ENCODE measurements around the gene SNRNP70. TPM values are rescaled to one million over a fixed set of nuclear protein-coding genes. Genes with fewer than 3 reads are reported as not detected.

SNRNP70 gene
- total RNA-seq, 1 donor from 2014 or later: 279 TPM

GRCh38 chr19:49151267-49152118 is 66.2 kb downstream of the SNRNP70 start:
- no peaks in the 10 kb centered on the region for H3K9me3 Mint-ChIP-seq
- DNase-seq (ENCODE audit: low spot score): peak; percentile 26
- no peaks in the 10 kb centered on the region for H3K36me3 Mint-ChIP-seq (ENCODE audit: low read depth)
- intact Hi-C loops (cut with micrococcal nuclease): no loop called here
- H3K27ac Mint-ChIP-seq: no peak overlapping the region
- peaks cover 76% of the 10 kb centered on the region for H3K27me3 Mint-ChIP-seq (ENCODE audit: low read depth)
- H3K4me3 Mint-ChIP-seq (ENCODE audit: low read depth): peak overlapping the region; percentile 50
- H3K4me1 Mint-ChIP-seq (ENCODE audit: low read depth): peaks cover 13% of the 10 kb centered on the region

GRCh38 chr19:49152119-49152550 is 66.9 kb downstream of the SNRNP70 start:
- no peak overlapping the region for H3K27ac Mint-ChIP-seq
- intact Hi-C loops (cut with micrococcal nuclease): no loop called here
- DNase-seq (ENCODE audit: low spot score): no peak
- H3K9me3 Mint-ChIP-seq: no peaks in the 10 kb centered on the region
- no peaks in the 10 kb centered on the region for H3K36me3 Mint-ChIP-seq (ENCODE audit: low read depth)
- H3K27me3 Mint-ChIP-seq (ENCODE audit: low read depth): peaks cover 72% of the 10 kb centered on the region
- peaks cover 13% of the 10 kb centered on the region for H3K4me1 Mint-ChIP-seq (ENCODE audit: low read depth)
- no peak overlapping the region for H3K4me3 Mint-ChIP-seq (ENCODE audit: low read depth)

GRCh38 chr19:49153167-49153809 is 68.0 kb downstream of the SNRNP70 start:
- no peak overlapping the region for H3K27ac Mint-ChIP-seq
- H3K27me3 Mint-ChIP-seq (ENCODE audit: low read depth): peaks cover 70% of the 10 kb centered on the region
- no peak for DNase-seq (ENCODE audit: low spot score)
- H3K36me3 Mint-ChIP-seq (ENCODE audit: low read depth): no peaks in the 10 kb centered on the region
- intact Hi-C loops (cut with micrococcal nuclease): no loop called here
- H3K4me3 Mint-ChIP-seq (ENCODE audit: low read depth): peak overlapping the region; percentile 27
- H3K4me1 Mint-ChIP-seq (ENCODE audit: low read depth): peaks cover 14% of the 10 kb centered on the region
- H3K9me3 Mint-ChIP-seq: no peaks in the 10 kb centered on the region

- no peaks in the 10 kb centered on the region for H3K9me3 Mint-ChIP-seq
- no peak overlapping the region for H3K27ac Mint-ChIP-seq
- intact Hi-C loops (cut with micrococcal nuclease): no loop called here
Measured at GRCh38 chr19:49154279-49154678, 69.0 kb downstream of the SNRNP70 start.

GRCh38 chr19:49155005-49155819 is 70.0 kb downstream of the SNRNP70 start, which contains the start of gene HRC:
TSS of gene HRC (minus strand) at chr19:49155396. CDS start at chr19:49155237, 159 bp downstream.
- Mint-ChIP-seq H3K9me3 (no peaks in the 10 kb centered on the region), H3K4me3 (ENCODE audit: low read depth) (no peak within 1 kb of the TSS), H3K4me1 (ENCODE audit: low read depth) (peaks cover 8% of the 10 kb centered on the region), H3K27me3 (ENCODE audit: low read depth) (peaks cover 66% of the 10 kb centered on the region), H3K27ac (no peak within 1 kb of the TSS), H3K36me3 (ENCODE audit: low read depth) (no peaks in the 10 kb centered on the region)
- intact Hi-C loops (cut with micrococcal nuclease): no loop called here
- no peak for DNase-seq (ENCODE audit: low spot score)

More at GRCh38 chr19:49154279-49154678, 69.0 kb downstream of the SNRNP70 start:
- Mint-ChIP-seq H3K36me3 (ENCODE audit: low read depth) (no peaks in the 10 kb centered on the region), H3K27me3 (ENCODE audit: low read depth) (peaks cover 68% of the 10 kb centered on the region), H3K4me1 (ENCODE audit: low read depth) (peaks cover 12% of the 10 kb centered on the region), H3K4me3 (ENCODE audit: low read depth) (no peak overlapping the region)
- DNase-seq (ENCODE audit: low spot score): no peak

- Mint-ChIP-seq H3K4me1 (ENCODE audit: low read depth) (peaks cover 6% of the 10 kb centered on the region), H3K9me3 (no peaks in the 10 kb centered on the region), H3K4me3 (ENCODE audit: low read depth) (no peak overlapping the region), H3K27ac (no peak overlapping the region), H3K27me3 (ENCODE audit: low read depth) (peaks cover 70% of the 10 kb centered on the region), H3K36me3 (ENCODE audit: low read depth) (no peaks in the 10 kb centered on the region)
- intact Hi-C loops (cut with micrococcal nuclease): no loop called here
- no peak for DNase-seq (ENCODE audit: low spot score)
Measured at GRCh38 chr19:49155820-49156346, 70.6 kb downstream of the SNRNP70 start.

GRCh38 chr19:49157445-49158224 is 72.4 kb downstream of the SNRNP70 start, which contains the start of gene TRPM4:
TSS of gene TRPM4 (plus strand) at chr19:49157792. CDS start at chr19:49157867, 75 bp downstream.
- peaks cover 6% of the 10 kb centered on the region for H3K4me1 Mint-ChIP-seq (ENCODE audit: low read depth)
- no peaks in the 10 kb centered on the region for H3K9me3 Mint-ChIP-seq
- peaks cover 55% of the 10 kb centered on the region for H3K27me3 Mint-ChIP-seq (ENCODE audit: low read depth)
- peak within 1 kb of the TSS; percentile 75 for H3K4me3 Mint-ChIP-seq (ENCODE audit: low read depth)
- no peak within 1 kb of the TSS for H3K27ac Mint-ChIP-seq
- peak; percentile 54 for DNase-seq (ENCODE audit: low spot score)
- intact Hi-C loops (cut with micrococcal nuclease): no loop called here
- no peaks in the 10 kb centered on the region for H3K36me3 Mint-ChIP-seq (ENCODE audit: low read depth)

Other genes with a start within 250 kb of the SNRNP70 start
- 0.57 and 0.89 TPM in 2 replicates for gene HSD17B14, start 249.0 kb upstream of the SNRNP70 start, total RNA-seq
- 1.6 and 2.2 TPM in 2 replicates for gene PLEKHA4, start 216.8 kb upstream of the SNRNP70 start, total RNA-seq
- gene PPP1R15A, start 213.0 kb upstream of the SNRNP70 start, total RNA-seq: 30.8 and 31.8 TPM in 2 replicates
- not detected in 2 replicates for gene TULP2, start 186.7 kb upstream of the SNRNP70 start, total RNA-seq
- 142 and 147 TPM in 2 replicates for gene NUCB1, start 185.1 kb upstream of the SNRNP70 start, total RNA-seq
- 0.67 TPM in 1 of 2 replicates, not detected in the other for gene DHDH, start 151.8 kb upstream of the SNRNP70 start, total RNA-seq
- gene BAX, start 130.6 kb upstream of the SNRNP70 start, total RNA-seq: 232 and 242 TPM in 2 replicates
- 646 and 658 TPM in 2 replicates for gene FTL, start 120.1 kb upstream of the SNRNP70 start, total RNA-seq
- 68.5 and 70.3 TPM in 2 replicates for gene GYS1, start 92.1 kb upstream of the SNRNP70 start, total RNA-seq
- gene RUVBL2, start 91.6 kb upstream of the SNRNP70 start, total RNA-seq: 160 and 170 TPM in 2 replicates
- gene LHB, start 68.4 kb upstream of the SNRNP70 start, total RNA-seq: 0.41 TPM in 1 of 2 replicates, not detected in the other
- gene CGB3, start 61.1 kb upstream of the SNRNP70 start, total RNA-seq: not detected in 2 replicates
- gene CGB2, start 53.6 kb upstream of the SNRNP70 start, total RNA-seq: 0.28 TPM in 1 of 2 replicates, not detected in the other
- not detected in 2 replicates for gene CGB1, start 48.6 kb upstream of the SNRNP70 start, total RNA-seq
- gene CGB5, start 41.6 kb upstream of the SNRNP70 start, total RNA-seq: not detected in 2 replicates
- not detected in 2 replicates for gene CGB8, start 36.3 kb upstream of the SNRNP70 start, total RNA-seq
- gene CGB7, start 27.7 kb upstream of the SNRNP70 start, total RNA-seq: not detected in 2 replicates
- not detected in 2 replicates for gene NTF4, start 20.6 kb upstream of the SNRNP70 start, total RNA-seq
- gene KCNA7, start 12.8 kb upstream of the SNRNP70 start, total RNA-seq: not detected in 2 replicates
- 5.9 and 7.7 TPM in 2 replicates for gene LIN7B, start 28.9 kb downstream of the SNRNP70 start, total RNA-seq
- 1.7 and 2.3 TPM in 2 replicates for gene C19orf73, start 33.7 kb downstream of the SNRNP70 start, total RNA-seq
- 3.6 and 5.0 TPM in 2 replicates for gene PPFIA3, start 34.1 kb downstream of the SNRNP70 start, total RNA-seq
- not detected in 2 replicates for gene HRC, start 69.9 kb downstream of the SNRNP70 start, total RNA-seq
- 1.3 and 1.9 TPM in 2 replicates for gene TRPM4, start 72.3 kb downstream of the SNRNP70 start, total RNA-seq
- gene SLC6A16, start 239.7 kb downstream of the SNRNP70 start, total RNA-seq: 1.3 and 2.2 TPM in 2 replicates
- gene CD37, start 250.0 kb downstream of the SNRNP70 start, total RNA-seq: 141 TPM in 2 replicates

All from activated T-helper 2 cell treated with anti-CD3 and anti-CD28 coated beads, Interferon-gamma antibody, Interleukin-2, Interleukin-4, amounts not matched to agents 10 μg/mL and 5 μg/mL and 100 μg/mL, durations not matched to agents 14 hours and 24 hours and 36 hours (primary cell).